Subcutaneous adipose tissue (tissue), 4 donors: ENCODE results near the gene SDSL. TPM values are rescaled to one million over a fixed set of nuclear protein-coding genes. Genes with fewer than 3 reads are reported as not detected.

ENCODE experiments used
- total RNA-seq, 4 donors: library from RNA; depleted of rRNA; stranded (reverse); fragments of >200 nt; gene quantifications; one replicate each; pipeline ENCODE4 v1.1.0, GENCODE V29; 2016
- TF ChIP-seq, protein P1 (sequence below): fragments of 450-650 bp; IDR thresholded peaks from one replicate; pipeline ENCODE4 v1.5.1; 2016; ENCODE audit warnings: low read depth, mild to moderate bottlenecking, control low read depth, antibody characterized with exemption, moderate library complexity

SDSL gene
- total RNA-seq, 4 donors from 2014 or later = 2.9 to 12.1 (median 6.3) TPM

DNA sequence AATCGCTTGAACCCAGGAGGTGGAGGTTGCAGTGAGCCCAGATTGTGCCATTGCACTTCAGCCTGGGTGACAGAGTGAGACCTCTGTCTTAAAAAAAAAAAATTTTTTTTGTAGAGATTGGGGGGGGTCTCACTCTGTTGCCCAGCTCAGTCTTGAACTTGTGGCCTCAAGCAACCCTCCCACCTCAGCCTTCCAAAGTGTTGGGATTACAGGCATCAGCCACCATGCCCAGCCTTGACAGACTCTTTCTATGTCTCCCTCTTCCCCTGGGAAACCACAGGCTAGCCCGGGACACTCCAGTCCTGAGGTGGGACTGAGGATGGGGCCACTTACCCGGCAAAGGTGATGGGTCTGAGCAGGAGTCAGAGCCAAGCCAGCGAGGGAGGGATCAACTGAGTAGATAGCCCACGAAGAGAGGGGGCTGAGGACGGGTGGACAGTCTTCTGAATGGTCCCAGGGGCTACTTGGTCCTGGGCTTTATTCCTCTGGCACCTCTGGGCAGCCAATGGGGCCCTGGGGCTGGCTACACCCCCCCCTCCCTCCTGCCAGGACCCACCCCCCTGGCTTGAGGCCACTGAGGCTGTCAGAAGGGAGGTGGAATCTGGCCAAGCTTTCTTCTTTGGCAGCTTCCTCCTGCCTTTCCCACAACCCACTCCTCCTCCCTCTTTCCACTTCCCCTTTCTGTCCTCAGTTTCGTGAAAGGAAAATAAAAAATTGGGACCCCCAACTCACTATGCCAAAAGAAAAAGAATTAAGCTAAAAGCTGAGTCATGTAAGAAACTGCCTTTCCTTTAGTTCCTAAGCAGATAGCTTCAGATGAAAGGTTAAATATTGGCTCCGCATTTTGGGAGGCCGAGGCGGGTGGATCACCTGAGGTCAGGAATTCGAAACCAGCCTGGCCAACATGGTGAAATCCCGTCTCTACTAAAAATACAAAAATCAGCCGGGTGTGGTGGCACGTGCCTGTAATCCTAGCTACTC is 18.5 kb upstream of the SDSL start, which contains the start of gene SDS:
SDS (minus strand) TSS at position 453 of the 981 bp plus-strand sequence. CDS start 4,179 bp downstream, outside the sequence.
- TF ChIP-seq, protein P1, sequence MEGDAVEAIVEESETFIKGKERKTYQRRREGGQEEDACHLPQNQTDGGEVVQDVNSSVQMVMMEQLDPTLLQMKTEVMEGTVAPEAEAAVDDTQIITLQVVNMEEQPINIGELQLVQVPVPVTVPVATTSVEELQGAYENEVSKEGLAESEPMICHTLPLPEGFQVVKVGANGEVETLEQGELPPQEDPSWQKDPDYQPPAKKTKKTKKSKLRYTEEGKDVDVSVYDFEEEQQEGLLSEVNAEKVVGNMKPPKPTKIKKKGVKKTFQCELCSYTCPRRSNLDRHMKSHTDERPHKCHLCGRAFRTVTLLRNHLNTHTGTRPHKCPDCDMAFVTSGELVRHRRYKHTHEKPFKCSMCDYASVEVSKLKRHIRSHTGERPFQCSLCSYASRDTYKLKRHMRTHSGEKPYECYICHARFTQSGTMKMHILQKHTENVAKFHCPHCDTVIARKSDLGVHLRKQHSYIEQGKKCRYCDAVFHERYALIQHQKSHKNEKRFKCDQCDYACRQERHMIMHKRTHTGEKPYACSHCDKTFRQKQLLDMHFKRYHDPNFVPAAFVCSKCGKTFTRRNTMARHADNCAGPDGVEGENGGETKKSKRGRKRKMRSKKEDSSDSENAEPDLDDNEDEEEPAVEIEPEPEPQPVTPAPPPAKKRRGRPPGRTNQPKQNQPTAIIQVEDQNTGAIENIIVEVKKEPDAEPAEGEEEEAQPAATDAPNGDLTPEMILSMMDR = no peak

DNA sequence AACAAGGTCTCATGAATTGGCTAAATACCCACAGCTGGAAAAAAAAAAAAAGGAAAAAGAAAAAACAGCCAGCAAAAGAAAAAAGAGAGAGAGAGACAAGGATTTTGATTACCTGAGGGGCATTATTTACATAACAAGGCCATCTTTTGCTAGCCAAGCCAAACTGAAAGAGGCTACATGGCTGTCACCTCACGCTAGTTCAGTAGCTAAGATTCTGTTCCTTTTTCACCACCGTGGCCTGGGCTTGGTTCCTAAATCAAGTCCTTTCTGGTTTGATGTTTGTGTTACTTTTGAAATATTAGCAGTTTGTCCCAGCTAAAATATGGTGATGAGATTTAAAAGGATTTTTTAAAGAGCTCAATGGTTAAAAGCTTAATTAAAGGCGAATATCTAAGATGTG is 16.5 kb upstream of the SDSL start:
- TF ChIP-seq, protein P1 = no peak

DNA sequence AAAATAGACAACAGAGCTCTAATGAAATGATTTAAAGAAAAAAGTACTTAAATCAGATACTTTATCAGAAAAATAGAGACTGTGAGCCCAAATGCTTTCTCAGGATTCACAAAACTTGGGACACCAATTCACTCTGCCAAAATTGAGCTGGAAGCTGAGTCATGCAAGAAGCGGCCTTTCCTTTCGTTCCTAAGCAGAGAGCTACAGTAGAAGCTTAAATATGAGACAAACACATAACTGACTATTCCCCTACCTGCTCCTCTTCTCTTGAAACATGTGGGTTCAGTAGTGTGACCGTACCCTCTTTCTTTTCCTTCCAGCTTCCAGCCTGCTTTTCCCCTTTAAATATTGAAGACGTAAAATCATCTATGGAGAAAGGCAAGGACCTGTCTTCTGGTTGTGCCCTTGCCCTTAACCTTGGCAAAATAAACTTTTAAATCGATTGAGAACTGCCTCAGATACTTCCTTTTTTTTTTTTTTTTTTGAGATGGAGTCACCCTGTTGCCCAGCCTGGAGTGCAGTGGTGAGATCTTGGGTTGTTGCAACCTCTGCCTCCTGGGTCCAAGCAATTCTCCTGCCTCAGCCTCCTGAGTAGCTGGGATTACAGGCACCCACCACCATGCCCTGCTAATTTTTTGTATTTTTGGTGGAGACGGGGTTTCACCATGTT is 14.1 kb upstream of the SDSL start:
- TF ChIP-seq, protein P1 = no peak

DNA sequence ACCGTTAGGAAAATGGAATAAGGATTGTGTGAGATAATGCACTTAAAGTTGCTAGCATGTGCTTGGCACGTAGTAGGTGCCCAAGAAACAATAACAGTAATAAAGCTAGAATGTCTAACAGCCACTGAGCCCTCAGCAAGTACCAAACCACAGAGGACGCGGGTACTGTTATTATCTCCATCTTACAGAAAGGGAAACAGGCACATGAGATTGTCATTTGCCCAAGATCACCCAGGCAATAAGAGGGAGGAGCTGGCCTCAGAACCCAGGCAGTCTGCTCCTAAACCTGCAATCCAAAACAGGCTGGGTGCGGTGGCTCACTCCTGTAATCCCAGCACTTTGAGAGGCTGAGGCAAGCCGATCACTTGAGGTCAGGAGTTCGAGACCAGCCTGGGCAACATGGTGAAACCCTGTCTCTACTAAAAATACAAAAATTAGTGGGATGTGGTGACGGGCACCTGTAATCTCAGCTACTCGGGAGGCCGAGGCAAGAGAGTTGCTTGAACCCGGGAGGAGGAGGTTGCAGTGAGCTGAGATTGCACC is 13.4 kb upstream of the SDSL start:
- TF ChIP-seq, protein P1 = no peak

DNA sequence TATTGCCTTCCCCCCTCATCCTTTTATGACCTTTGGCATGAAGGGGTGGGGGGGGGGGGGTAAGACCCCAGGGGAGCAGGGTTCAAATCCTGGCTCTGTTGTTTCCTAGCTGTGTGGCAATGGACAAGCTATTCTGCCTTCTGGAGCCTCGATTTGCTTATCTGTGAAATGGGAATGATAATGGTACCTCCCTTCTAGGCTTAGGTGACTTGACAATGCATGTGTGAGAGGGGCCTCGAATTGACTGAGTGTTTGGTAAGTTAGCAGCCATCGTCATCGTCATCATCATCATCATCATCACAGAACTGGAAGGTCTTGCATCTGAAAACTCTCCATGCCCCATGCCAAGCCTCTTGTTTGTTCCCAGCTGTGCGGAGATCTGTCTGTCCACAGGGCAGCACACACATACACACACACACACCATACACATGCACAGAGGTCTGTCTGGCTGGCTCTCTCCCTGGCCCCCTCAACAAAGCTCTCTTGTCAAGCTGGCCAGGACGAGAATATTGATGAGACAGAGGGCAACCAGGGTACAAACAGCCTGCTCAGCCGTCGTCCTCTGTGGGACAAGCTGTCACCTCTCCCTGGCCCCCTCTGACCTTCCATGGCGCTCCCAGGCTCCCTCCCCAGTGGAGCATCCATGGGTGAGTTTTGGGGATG is 12.6 kb upstream of the SDSL start:
- TF ChIP-seq, protein P1 = no peak

DNA sequence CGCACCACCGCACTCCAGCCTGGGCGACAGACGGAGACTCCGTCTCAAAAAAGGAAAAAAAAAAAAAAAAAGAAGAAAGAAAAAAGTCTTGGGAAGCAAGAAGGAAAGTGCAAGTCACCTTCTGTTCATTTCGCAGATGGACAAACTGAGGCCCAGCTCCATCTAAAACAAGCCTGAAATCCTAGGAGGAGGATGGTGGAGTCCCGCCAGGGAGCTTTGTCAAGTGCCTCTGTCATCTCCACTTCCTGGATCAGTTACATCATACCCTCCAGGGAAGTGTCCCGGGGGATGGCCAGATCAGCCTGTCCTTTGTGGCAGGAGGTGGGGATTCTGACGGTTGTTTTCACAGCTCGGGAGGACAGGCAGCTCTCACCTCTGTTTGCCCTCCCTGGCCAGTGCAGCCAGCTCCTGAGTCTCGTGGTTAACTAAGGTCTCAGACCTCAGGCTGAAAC is 8.7 kb upstream of the SDSL start:
- TF ChIP-seq, protein P1 = no peak
